Neural cell (in vitro differentiated cells): ENCODE data around the gene NFILZ. TPM values are rescaled to one million over a fixed set of nuclear protein-coding genes. Genes with fewer than 3 reads are reported as not detected.

Experiments
- H2AFZ ChIP-seq: fragments of 200-600, 300-800 bp; sonication (generic), shearing (Covaris generic); 2 replicates; pipeline ENCODE4 v1.6.0; 2014; ENCODE audit warnings: low read depth, mild to moderate bottlenecking, antibody characterized with exemption, low read length, moderate library complexity
- H3F3A ChIP-seq: fragments of 200-600 bp; shearing (Covaris generic); 2 replicates; pipeline ENCODE4 v1.6.1; 2016; ENCODE audit warnings: mild to moderate bottlenecking, moderate library complexity, mixed read lengths, antibody characterized with exemption, low read length; ENCODE audit not compliant: insufficient read depth, poor library complexity, severe bottlenecking
- H3K27ac ChIP-seq: fragments of 200-600, 300-800 bp; sonication (generic), shearing (Covaris generic); 2 replicates; pipeline ENCODE4 v1.5.1; 2014; ENCODE audit warnings: mild to moderate bottlenecking, low read length, moderate library complexity
- H3K27me3 ChIP-seq: fragments of 300-800, 200-600 bp; sonication (generic), shearing (Covaris generic); 2 replicates; pipeline ENCODE4 v1.6.0; 2014; ENCODE audit warnings: mild to moderate bottlenecking, low read depth, low read length, moderate library complexity; ENCODE audit not compliant: insufficient read depth
- H3K36me3 ChIP-seq: fragments of 300-800, 200-600 bp; sonication (generic), shearing (Covaris generic); 2 replicates; pipeline ENCODE4 v1.5.1; 2014; ENCODE audit warnings: mild to moderate bottlenecking, antibody characterized with exemption, low read length, moderate library complexity; ENCODE audit not compliant: insufficient read depth
- H3K4me2 ChIP-seq: fragments of 300-800, 200-600 bp; sonication (generic), shearing (Covaris generic); 2 replicates; pipeline ENCODE4 v1.6.0; 2014; ENCODE audit warnings: mild to moderate bottlenecking, low read length
- H3K4me3 ChIP-seq: fragments of 300-800, 200-600 bp; sonication (generic), shearing (Covaris generic); 2 replicates; pipeline ENCODE4 v1.5.1; 2014; ENCODE audit warnings: mild to moderate bottlenecking, low read length, moderate library complexity
- H3K79me2 ChIP-seq: fragments of 200-600 bp; shearing (Covaris generic); replicated peaks from 2 replicates; pipeline ENCODE4 v1.6.0; 2014; ENCODE audit warnings: mild to moderate bottlenecking, low read length, moderate library complexity; ENCODE audit not compliant: insufficient read depth
- H3K9ac ChIP-seq: fragments of 300-800, 200-600 bp; sonication (generic), shearing (Covaris generic); 2 replicates; pipeline ENCODE4 v1.6.1; 2016; ENCODE audit warnings: mild to moderate bottlenecking, low read length, mixed read lengths
- H3K9me2 ChIP-seq: fragments of 200-600 bp; shearing (Covaris generic); 2 replicates; pipeline ENCODE4 v1.6.1; 2016; ENCODE audit warnings: mild to moderate bottlenecking, low read length, mixed read lengths; ENCODE audit not compliant: insufficient read depth
- H3K9me3 ChIP-seq: fragments of 200-600, 300-800 bp; sonication (generic), shearing (Covaris generic); 2 replicates; pipeline ENCODE4 v1.6.1; 2016; ENCODE audit warnings: mild to moderate bottlenecking, mixed run types, low read length, moderate library complexity, mixed read lengths
- H4K20me1 ChIP-seq: fragments of 200-600 bp; shearing (Covaris generic); 2 replicates; pipeline ENCODE4 v1.6.1; 2016; ENCODE audit warnings: mild to moderate bottlenecking, mixed run types; ENCODE audit not compliant: insufficient read depth
- CTCF ChIP-seq: fragments of 450-650 bp; IDR thresholded peaks from 2 replicates; pipeline ENCODE4 v1.5.1; 2014; ENCODE audit warnings: antibody characterized with exemption, mild to moderate bottlenecking, moderate library complexity; ENCODE audit not compliant: poor library complexity, severe bottlenecking
- EP300 ChIP-seq: fragments of 450-650 bp; conservative IDR thresholded peaks from 2 replicates; pipeline ENCODE4 v1.6.1; 2014; ENCODE audit warnings: antibody characterized with exemption, mild to moderate bottlenecking, moderate library complexity; ENCODE audit not compliant: poor library complexity, severe bottlenecking
- EZH2 ChIP-seq: fragments of 200-600, 300-800 bp; shearing (Covaris generic), sonication (generic); IDR thresholded peaks from 2 replicates; pipeline ENCODE4 v1.6.1; 2014; ENCODE audit warnings: antibody characterized with exemption, low read length, borderline replicate concordance, mild to moderate bottlenecking; ENCODE audit not compliant: insufficient read depth, poor library complexity, severe bottlenecking
- MXI1 ChIP-seq: fragments of 450-650 bp; conservative IDR thresholded peaks from 2 replicates; pipeline ENCODE4 v1.6.1; 2014; ENCODE audit warnings: antibody characterized with exemption, mild to moderate bottlenecking; ENCODE audit not compliant: poor library complexity, severe bottlenecking
- POLR2AphosphoS5 ChIP-seq: IDR thresholded peaks from 2 replicates; pipeline ENCODE4 v1.6.1; 2012
- RAD21 ChIP-seq: fragments of 450-650 bp; conservative IDR thresholded peaks from 2 replicates; pipeline ENCODE4 v1.6.1; 2014; ENCODE audit warnings: antibody characterized with exemption, mild to moderate bottlenecking, moderate library complexity
- SMC3 ChIP-seq: fragments of 450-650 bp; conservative IDR thresholded peaks from 2 replicates; pipeline ENCODE4 v1.6.1; 2014; ENCODE audit warnings: antibody characterized with exemption, mild to moderate bottlenecking, moderate library complexity; ENCODE audit not compliant: poor library complexity
- TAF1 ChIP-seq: IDR thresholded peaks from 2 replicates; pipeline ENCODE4 v1.6.1; 2012; ENCODE audit warnings: low read depth
- polyA plus RNA-seq: library from polyadenylated mRNA; depleted of rRNA; stranded (reverse); fragments of >200 nt; gene quantifications from 2 replicates; pipeline ENCODE4 v1.2.3, GENCODE V29; 2014

NFILZ gene
- polyA plus RNA-seq, 1 donor from 2014 or later = not detected

GRCh38 chr19:8596168-8596567, 34.3 kb upstream of the NFILZ start:
- Histone ChIP-seq H3K4me2 (no peak overlapping the region), H3K27me3 (no peaks in the 10 kb centered on the region), H3K4me3 (no peak overlapping the region), H3K79me2 (no peaks in the 10 kb centered on the region), H3K9me2 (no peaks in the 10 kb centered on the region), H3K9ac (no peak overlapping the region), H2AFZ (no peak overlapping the region), H3K36me3 (no peaks in the 10 kb centered on the region), H4K20me1 (no peaks in the 10 kb centered on the region), H3K27ac (no peak overlapping the region), H3F3A (no peaks in the 10 kb centered on the region), H3K9me3 (no peaks in the 10 kb centered on the region)
- peak; percentile 29 for TF ChIP-seq POLR2AphosphoS5
- no peak for TF ChIP-seq EZH2
- TF ChIP-seq MXI1 = no peak

- Histone ChIP-seq H3K27me3 (no peaks in the 10 kb centered on the region), H3F3A (no peaks in the 10 kb centered on the region), H3K9me3 (peaks cover 8% of the 10 kb centered on the region), H3K36me3 (peaks cover 5% of the 10 kb centered on the region), H4K20me1 (no peaks in the 10 kb centered on the region), H2AFZ (no peak overlapping the region), H3K4me3 (no peak overlapping the region), H3K27ac (no peak overlapping the region), H3K9ac (no peak overlapping the region), H3K9me2 (no peaks in the 10 kb centered on the region), H3K79me2 (no peaks in the 10 kb centered on the region), H3K4me2 (no peak overlapping the region)
- TF ChIP-seq TAF1 = no peak
- TF ChIP-seq EZH2 = no peak
- no peak for TF ChIP-seq CTCF
These were observed 30.4 kb upstream of the NFILZ start for GRCh38 chr19:8600064-8600463.

- Histone ChIP-seq H3K36me3 (peaks cover 6% of the 10 kb centered on the region), H3K9me2 (no peaks in the 10 kb centered on the region)
These were observed 29.6 kb upstream of the NFILZ start for GRCh38 chr19:8600816-8601215.

More at GRCh38 chr19:8600816-8601215, 29.6 kb upstream of the NFILZ start:
- no peaks in the 10 kb centered on the region for H3K79me2 ChIP-seq
- no peak overlapping the region for H3K4me2 ChIP-seq
- no peaks in the 10 kb centered on the region for H3F3A ChIP-seq
- H3K9me3 ChIP-seq = peaks cover 11% of the 10 kb centered on the region
- H2AFZ ChIP-seq = no peak overlapping the region
- H3K9ac ChIP-seq = no peak overlapping the region
- TF ChIP-seq RAD21 = no peak
- TF ChIP-seq EZH2 = no peak
- TF ChIP-seq POLR2AphosphoS5 = no peak
- no peak for TF ChIP-seq SMC3
- no peak for TF ChIP-seq CTCF
- no peak for TF ChIP-seq EP300
- no peaks in the 10 kb centered on the region for H4K20me1 ChIP-seq
- no peak overlapping the region for H3K27ac ChIP-seq
- no peak overlapping the region for H3K4me3 ChIP-seq
- no peaks in the 10 kb centered on the region for H3K27me3 ChIP-seq
